Progenitor cell of endocrine pancreas (in vitro differentiated cells): Measurements from ENCODE around the gene ANGPTL2. TPM values are rescaled to one million over a fixed set of nuclear protein-coding genes. Genes with fewer than 3 reads are reported as not detected.

ENCODE experiments used
- DNase-seq: peaks from one replicate; pipeline ENCODE4 v3.0.0; 2021; ENCODE audit warnings: low spot score; ENCODE audit not compliant: unreplicated experiment
- H3K27ac Mint-ChIP-seq: 2 replicates; pipeline ENCODE4 v1.8.0; 2021; ENCODE audit warnings: mild to moderate bottlenecking, moderate library complexity, mixed read lengths
- H3K27me3 Mint-ChIP-seq: 2 replicates; pipeline ENCODE4 v1.8.0; 2021; ENCODE audit warnings: mixed read lengths
- H3K36me3 Mint-ChIP-seq: 2 replicates; pipeline ENCODE4 v1.8.0; 2022; ENCODE audit warnings: mixed read lengths; ENCODE audit not compliant: insufficient read depth
- H3K4me1 Mint-ChIP-seq: 2 replicates; pipeline ENCODE4 v1.8.0; 2021; ENCODE audit warnings: low read depth, mixed read lengths
- H3K4me3 Mint-ChIP-seq: 2 replicates; pipeline ENCODE4 v1.8.0; 2021; ENCODE audit warnings: low read depth, mild to moderate bottlenecking, moderate library complexity, mixed read lengths
- H3K9me3 Mint-ChIP-seq: 2 replicates; pipeline ENCODE4 v1.8.0; 2021; ENCODE audit warnings: low read depth, mixed read lengths
- total RNA-seq: library from RNA; stranded (reverse); gene quantifications from 2 replicates; pipeline ENCODE4 v1.2.1, GENCODE V29; 2021
- TF ChIP-seq, protein P1 (sequence below): fragments of 200-600 bp; sonication (generic); IDR thresholded peaks from one replicate; pipeline ENCODE4 v1.5.0; 2021; ENCODE audit warnings: antibody characterized with exemption, mild to moderate bottlenecking; ENCODE audit not compliant: unreplicated experiment

The ANGPTL2 gene
- total RNA-seq, 1 donor from 2014 or later = 4.7 TPM

DNA sequence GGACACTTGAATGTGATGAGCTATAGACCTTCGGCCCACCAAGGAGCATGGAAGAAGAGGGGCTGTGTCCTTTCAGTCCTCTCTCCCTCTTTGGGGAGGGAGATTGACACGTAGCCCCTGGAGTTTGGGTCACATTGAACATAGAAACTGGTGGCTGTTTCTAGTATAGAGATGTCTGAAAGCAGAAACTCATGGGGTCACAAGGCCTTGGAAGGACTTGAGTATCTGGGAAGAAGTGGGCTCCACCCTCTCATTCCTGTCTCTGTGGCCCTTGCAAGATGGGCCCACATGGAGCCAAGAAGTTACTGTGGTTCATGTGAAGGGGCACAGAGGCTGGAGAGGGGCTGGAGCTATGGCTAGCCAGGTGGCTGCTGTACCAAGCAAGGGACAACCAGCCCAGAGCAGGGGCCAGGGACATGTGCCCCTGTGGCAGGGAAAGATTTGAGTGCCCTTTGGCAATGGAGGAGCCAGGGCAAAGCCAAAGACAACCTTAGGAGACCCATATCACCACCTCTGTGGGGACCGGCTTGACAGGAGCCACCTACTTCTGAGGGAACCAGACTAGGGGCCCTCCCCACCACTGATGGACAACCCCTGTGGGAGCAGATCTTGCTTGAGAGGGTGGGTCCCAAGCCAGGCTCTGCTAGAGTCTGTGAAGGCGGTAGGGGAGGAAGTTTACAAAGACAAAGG lies 12.8 kb upstream of the ANGPTL2 start:
- Mint-ChIP-seq H3K9me3 (no peaks in the 10 kb centered on the region), H3K4me1 (peaks cover 24% of the 10 kb centered on the region), H3K36me3 (no peaks in the 10 kb centered on the region), H3K4me3 (no peak overlapping the region), H3K27ac (no peak overlapping the region), H3K27me3 (peaks cover 23% of the 10 kb centered on the region)
- DNase-seq = no peak
- TF ChIP-seq, protein P1, sequence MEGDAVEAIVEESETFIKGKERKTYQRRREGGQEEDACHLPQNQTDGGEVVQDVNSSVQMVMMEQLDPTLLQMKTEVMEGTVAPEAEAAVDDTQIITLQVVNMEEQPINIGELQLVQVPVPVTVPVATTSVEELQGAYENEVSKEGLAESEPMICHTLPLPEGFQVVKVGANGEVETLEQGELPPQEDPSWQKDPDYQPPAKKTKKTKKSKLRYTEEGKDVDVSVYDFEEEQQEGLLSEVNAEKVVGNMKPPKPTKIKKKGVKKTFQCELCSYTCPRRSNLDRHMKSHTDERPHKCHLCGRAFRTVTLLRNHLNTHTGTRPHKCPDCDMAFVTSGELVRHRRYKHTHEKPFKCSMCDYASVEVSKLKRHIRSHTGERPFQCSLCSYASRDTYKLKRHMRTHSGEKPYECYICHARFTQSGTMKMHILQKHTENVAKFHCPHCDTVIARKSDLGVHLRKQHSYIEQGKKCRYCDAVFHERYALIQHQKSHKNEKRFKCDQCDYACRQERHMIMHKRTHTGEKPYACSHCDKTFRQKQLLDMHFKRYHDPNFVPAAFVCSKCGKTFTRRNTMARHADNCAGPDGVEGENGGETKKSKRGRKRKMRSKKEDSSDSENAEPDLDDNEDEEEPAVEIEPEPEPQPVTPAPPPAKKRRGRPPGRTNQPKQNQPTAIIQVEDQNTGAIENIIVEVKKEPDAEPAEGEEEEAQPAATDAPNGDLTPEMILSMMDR = no peak

GRCh38 chr9:127133739-127134167 lies 11.3 kb upstream of the ANGPTL2 start:
- TF ChIP-seq, protein P1 = no peak
- H3K27me3 Mint-ChIP-seq = peaks cover 23% of the 10 kb centered on the region
- H3K4me3 Mint-ChIP-seq = no peak overlapping the region
- DNase-seq = no peak
- H3K36me3 Mint-ChIP-seq = no peaks in the 10 kb centered on the region
- H3K4me1 Mint-ChIP-seq = peaks cover 36% of the 10 kb centered on the region
- no peak overlapping the region for H3K27ac Mint-ChIP-seq
- no peaks in the 10 kb centered on the region for H3K9me3 Mint-ChIP-seq

DNA sequence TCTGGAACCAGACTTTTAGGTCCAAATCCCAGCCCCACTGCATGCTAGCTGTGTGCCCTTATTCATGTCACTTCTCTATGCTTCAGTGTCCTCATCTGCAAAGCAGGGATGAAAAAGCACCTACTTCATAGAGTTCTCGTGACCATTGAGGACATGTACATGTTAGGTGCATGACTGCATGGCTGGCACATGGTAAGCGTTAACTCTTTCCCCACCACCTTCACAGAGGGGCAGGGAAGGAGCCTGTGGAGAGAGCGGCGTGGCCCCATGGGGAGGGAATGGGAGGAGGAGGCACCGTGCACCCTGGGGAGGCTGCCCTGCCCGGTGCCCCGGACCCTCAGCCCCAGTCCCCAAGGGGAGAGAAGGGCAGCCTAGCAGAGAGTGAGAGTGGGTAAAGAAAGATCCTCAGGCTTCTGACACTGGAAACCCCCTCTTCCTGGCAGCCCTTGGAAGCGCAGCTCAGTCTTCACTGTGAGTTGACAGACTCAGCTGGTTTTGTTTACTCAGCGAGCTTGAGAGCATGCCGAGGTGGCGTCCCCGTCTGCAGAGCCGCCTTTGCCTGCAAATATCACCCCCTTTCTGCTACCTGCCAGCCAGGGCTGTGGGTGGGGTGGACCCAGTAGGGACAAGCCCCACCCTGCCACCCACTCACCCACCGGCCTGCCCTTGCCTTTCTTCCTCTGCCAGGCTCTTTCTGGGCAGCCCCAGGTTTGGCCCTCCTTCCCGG lies 10.6 kb upstream of the ANGPTL2 start:
- peaks cover 37% of the 10 kb centered on the region for H3K4me1 Mint-ChIP-seq
- no peak overlapping the region for H3K4me3 Mint-ChIP-seq
- H3K27me3 Mint-ChIP-seq = peaks cover 23% of the 10 kb centered on the region
- no peak for DNase-seq
- no peaks in the 10 kb centered on the region for H3K36me3 Mint-ChIP-seq
- H3K27ac Mint-ChIP-seq = peak overlapping the region; percentile 29
- no peaks in the 10 kb centered on the region for H3K9me3 Mint-ChIP-seq
- TF ChIP-seq, protein P1 = no peak

DNA sequence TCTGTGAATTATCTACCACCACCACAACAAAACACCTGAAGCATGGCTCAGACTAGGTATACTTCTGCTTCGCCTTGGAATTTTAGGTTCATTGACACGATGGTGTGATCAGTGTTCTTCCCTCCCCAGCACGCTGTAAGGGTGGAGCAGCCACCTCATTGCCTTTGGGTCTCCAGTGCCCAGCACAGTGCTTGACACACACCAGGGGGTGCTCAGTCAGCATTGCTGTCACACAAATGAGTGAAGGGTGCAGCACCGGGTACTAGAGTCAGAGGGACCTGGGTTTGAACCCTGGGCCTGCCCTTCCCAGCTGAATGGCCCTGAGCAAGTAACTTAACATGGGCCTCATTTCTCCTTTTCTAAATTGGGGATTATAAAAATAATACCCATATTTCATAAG lies 9.9 kb upstream of the ANGPTL2 start:
- Mint-ChIP-seq H3K4me3 (no peak overlapping the region), H3K27ac (no peak overlapping the region), H3K36me3 (no peaks in the 10 kb centered on the region), H3K9me3 (no peaks in the 10 kb centered on the region), H3K27me3 (peaks cover 23% of the 10 kb centered on the region), H3K4me1 (peaks cover 37% of the 10 kb centered on the region)
- TF ChIP-seq, protein P1 = no peak
- DNase-seq = no peak

DNA sequence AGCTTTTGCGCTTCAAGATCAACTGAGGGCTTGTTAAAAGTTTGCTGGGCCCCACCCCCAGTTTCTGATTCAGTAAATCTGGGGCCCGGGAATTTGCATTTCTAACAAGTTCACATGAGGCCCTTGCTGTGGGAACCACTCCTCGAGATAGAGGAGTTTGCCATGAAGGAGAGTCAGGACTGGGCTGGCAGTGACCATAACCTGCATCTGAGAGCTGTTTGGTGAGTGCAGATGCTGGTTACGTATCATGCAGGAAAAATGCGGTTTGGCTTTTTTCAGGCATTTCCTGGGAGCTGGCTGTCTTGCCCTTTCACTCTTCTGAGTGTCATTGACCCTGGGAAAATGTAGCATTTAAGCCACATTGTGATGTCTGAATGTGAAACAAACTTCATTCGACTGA lies 9.4 kb upstream of the ANGPTL2 start:
- Mint-ChIP-seq H3K4me3 (no peak overlapping the region), H3K27me3 (peaks cover 24% of the 10 kb centered on the region), H3K27ac (no peak overlapping the region), H3K9me3 (no peaks in the 10 kb centered on the region), H3K4me1 (peaks cover 37% of the 10 kb centered on the region), H3K36me3 (no peaks in the 10 kb centered on the region)
- TF ChIP-seq, protein P1 = no peak
- DNase-seq = no peak
